LHCN-M2 (cell line): ENCODE data around the gene HEATR3. TPM values are rescaled to one million over a fixed set of nuclear protein-coding genes. Genes with fewer than 3 reads are reported as not detected.
"Not testable (repeated sequence)": the region's sequence is repeated elsewhere in the genome, so short reads cannot be mapped to it uniquely, and the experiment has no call there.

Experiments
- DNase-seq: peaks from one replicate; pipeline ENCODE4 v3.0.0-alpha.2; 2012; ENCODE audit warnings: low read depth
- total RNA-seq: library from RNA; depleted of rRNA; stranded (reverse); fragments of >200 nt; gene quantifications from 2 replicates; pipeline ENCODE4 v1.2.3, GENCODE V29; 2014

Gene HEATR3
- total RNA-seq, 1 experiment from 2014 or later, result 38.6 TPM

GRCh38 chr16:50099957-50100648, 34.3 kb downstream of the HEATR3 start:
- DNase-seq, result no peak

DNA sequence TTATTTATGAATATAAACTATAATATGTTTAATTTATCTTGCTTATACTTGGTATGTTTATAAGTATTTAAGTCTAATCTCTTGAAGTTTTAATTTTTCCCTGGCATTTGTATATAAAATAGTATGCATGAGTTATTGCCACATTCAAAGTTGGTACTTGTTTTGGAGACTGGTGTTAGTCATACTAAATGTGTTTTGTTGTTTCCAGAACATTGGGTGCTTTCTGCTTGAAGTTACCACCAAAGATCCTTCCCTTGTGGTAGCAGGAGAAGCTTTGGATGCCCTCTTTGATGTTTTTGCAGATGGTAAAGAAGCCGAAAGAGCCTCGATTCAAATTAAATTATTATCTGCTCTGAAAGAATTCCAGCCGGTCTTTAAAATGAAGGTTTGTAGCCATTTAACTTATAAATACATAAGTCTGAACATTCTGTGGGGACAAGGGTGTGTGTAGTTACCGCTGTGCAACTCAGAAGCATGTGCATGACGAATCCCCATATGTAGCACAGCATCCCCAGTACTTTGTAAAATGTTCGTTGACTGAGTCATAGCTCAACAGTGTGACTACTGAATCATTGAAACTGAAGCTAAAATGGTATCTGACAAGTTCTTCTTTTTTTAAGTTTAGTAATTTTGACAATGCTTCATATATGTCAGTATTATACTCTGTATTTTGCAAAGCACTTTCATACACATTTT, 36.4 kb downstream of the HEATR3 start:
- DNase-seq, result peak; percentile 69

- peak; percentile 20 for DNase-seq
Measured at GRCh38 chr16:50103764-50104163, 38.0 kb downstream of the HEATR3 start.

DNA sequence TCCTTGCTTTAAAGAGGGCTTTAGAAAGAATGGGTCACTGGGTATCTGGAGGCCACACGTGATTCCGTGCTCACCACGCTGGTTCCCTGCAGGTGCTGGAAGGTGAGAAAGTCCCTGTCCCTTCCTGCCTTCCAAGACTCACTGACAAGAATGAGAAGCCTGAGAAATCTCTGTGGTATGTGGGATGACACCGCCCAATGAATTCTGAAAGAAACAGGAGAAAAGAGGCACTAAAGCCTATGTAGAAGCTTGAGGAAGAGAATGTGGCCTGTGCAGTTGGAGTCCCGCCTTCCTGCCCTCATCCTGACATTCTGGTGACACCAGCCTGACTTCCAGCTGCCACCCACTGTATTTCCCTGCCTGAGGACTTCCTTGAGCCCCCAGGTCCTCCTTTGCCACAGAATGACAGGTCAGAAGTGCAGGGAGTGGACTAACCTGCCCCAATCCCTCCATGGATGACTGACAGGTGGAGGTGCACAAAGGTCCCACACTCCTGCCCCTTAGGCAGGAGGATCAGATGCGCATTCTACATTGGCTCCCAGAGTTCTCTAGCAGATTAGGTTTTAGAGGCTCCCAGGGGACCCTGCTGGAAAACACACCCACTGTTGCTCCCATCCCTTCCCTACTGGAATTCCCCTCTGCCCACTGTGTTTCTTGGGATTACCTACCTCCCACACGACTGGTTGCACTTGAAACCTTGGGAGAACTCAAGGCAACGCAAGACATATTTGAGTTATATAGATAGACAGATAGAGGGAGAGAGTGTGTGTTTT, 48.8 kb downstream of the HEATR3 start:
- DNase-seq, result no peak

DNA sequence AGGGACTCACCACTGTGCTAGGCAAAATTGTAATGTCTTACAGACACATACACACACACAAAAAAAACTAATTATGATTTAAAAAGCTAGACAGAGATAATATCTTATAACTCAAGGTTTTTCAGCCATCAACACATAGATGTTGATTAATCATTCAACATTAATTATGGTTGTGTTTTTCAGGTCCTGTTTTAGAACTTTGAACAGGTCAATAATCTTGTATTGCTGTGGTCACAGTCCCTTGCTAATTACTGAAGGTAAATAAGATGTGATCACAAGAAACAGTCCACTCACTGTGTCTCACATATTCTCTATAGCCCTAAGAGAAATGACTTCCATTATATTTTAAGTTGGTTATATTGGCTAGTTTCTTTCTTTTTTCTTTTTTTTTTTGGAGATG, 54.9 kb downstream of the HEATR3 start:
- DNase-seq, result no peak

DNA sequence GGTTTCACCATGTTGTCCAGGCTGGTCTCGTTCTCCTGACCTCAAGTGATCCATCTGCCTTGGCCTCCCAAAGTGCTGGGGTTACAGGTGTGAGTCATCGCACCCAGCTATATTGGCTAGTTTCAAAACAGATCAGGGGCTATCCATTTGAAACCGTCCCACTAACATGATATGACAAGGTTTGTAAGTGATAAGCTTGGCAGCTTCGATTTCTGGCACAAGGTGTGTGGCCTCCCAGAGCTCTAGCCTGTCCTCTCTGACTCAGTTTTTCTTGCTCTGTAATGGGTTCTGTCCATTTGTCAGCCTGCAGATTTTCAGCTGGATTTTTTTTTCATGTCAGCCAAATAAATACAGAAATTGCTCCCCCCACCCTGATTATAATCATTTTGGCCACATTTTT, 55.5 kb downstream of the HEATR3 start:
- no peak for DNase-seq

GRCh38 chr16:50121721-50122445, 56.1 kb downstream of the HEATR3 start:
- DNase-seq, result no peak

DNA sequence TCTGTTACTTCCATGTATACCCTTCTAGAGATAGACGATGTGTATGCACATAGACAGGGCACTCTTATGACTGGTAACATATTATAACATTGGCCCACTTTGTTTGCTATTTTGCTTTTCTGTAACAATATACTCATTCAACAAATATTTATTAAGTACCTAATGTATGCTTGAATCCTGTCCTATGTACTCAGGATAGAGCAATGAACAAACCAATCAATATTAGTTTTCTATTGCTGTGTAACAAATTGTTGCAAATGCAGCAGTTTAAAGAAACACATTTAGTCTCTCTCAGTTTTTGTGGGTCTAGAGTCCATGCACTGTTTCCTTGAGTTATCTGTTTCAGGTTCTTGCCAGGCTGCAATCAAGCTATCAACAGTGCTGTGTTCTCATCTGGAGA, 57.6 kb downstream of the HEATR3 start:
- no peak for DNase-seq

GRCh38 chr16:50124769-50125168, 59.0 kb downstream of the HEATR3 start:
- no peak for DNase-seq

GRCh38 chr16:50126183-50126582, 60.4 kb downstream of the HEATR3 start:
- no peak for DNase-seq

GRCh38 chr16:50132571-50132970, 66.8 kb downstream of the HEATR3 start:
- not testable (repeated sequence) for DNase-seq

DNA sequence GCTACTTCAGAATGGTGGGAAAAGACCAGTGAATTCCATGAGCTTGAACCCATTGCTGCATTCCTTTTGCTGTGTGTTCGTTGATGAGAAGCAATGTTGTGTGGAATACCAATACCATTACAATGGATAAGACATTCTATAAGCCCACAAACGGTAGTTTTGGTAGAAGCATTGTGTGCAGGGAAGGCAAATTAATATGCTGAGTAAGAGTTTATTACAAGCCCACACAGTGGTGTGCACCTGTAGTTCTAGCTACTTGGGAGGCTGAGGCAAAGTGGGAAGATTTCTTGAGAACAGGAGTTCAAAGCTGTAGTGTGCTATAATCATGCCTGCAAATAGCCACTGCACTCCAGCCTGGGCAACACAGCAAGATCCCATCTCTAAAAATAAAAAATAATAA, 67.4 kb downstream of the HEATR3 start:
- no peak for DNase-seq

DNA sequence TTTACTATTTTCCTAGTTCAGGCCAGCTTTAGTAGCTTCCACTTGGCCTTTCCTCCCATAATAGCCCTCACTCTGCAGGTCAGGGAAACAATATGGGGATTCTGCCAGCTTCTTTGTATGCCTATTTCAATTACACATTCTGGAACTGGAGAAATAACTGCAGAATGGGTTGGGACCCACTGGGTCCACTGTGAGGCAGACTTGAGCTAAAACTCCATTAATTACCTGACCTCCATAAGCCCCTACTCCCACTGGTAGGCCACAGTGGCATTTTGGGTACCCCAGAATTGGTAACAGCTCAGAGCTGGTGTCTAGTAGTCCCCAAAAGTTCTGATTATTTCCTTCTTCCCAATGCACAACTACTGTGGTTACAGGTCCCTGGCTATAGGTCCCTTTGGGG, 70.6 kb downstream of the HEATR3 start:
- no peak for DNase-seq

DNA sequence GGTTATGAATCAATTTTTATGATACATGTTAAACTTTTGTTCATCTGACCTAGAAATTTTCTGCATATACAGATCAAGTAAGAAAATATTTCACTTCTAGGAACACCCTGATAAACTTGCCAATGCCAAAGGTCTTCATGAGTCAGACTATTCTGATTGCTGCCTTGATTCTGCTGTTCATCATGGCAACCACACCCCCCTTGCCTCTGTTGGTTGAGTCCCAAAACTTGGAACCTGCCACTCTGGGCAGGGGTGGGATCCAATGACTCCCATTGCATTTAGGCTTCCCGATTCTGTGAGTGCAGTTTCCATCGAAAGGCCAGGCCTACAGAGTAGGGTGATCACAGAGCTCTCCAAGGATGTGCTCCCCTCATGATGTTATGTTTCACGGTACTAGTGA, 71.5 kb downstream of the HEATR3 start:
- no peak for DNase-seq

DNA sequence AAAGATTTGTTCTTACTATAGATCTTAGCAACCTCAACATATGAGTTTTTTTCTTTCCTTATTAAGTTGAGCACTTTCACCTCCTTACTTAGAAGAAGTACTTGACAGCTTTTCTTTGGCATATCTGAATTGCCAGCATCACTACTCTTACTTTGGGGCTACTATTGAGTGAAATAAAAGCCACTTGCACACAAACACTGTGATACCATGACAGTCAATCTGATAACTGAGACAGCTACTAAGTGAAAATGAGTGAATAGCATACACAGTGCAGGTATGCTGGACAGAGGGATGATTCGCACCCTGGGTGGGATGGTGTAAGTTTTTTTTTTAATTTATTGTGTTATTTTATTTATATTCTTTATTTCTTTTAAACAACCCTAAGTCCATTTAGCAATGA, 73.8 kb downstream of the HEATR3 start:
- DNase-seq, result no peak

DNA sequence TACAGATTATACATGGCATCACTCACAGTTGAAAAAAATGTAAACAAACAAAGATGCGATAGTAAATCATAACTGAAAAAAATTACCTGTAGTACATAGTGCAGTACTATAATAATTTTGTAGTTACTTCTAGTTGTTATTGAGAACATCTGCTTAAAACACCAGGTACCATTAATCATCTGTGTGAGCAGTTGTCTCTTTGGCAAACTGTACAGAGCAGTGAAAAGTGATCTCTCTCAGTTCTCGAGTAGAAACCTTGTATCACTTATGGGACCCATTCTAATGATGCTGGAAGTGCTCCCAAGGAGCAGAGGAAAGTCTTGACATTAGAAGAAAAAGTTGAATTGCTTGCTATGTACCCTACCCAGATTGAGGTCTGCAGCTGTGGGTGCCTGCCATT, 78.4 kb downstream of the HEATR3 start:
- peak; percentile 47 for DNase-seq

DNA sequence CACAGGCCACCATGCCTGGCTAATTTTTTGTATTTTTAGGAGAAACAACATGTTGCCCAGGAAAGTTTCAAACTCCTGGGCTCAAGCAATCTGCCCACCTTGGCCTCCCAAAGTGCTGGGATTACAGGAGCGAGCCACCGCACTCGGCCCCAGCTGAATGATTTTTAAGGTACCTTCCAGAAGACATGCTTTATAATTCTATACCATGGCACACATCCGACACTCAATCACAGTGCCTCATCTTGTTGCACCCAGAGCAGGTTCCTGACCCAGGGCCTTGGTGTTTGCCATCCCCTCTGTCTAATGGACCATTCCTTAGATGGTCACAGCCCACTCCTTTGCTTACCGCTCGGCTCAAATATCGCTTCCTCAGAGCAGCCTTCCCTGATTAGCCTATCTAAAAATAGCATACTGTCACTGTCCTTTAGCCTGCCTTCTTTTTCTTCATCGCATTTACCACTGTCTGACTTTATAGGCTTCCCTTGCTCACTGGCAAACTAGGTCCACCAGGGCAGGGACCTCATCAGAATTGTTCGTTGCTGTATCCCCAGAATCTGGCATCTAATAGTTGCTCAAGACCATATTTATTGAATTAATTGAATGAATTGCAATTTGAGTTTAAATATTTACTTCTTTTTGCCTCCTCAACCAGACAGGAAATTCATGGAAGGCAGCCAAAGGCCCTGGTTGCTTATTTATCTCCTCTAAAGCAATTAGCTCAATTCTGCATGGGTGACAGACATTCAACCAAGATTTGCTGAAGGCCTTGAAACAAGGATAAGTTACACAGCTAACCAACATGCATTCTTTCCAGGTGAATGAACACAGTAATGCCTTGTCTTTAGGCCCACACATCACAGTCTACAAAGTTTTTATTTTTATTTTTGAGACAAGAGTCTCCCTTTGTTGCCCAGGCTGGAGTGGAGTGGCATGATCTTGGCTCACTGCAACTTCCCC, 81.0 kb downstream of the HEATR3 start:
- DNase-seq, result no peak

DNA sequence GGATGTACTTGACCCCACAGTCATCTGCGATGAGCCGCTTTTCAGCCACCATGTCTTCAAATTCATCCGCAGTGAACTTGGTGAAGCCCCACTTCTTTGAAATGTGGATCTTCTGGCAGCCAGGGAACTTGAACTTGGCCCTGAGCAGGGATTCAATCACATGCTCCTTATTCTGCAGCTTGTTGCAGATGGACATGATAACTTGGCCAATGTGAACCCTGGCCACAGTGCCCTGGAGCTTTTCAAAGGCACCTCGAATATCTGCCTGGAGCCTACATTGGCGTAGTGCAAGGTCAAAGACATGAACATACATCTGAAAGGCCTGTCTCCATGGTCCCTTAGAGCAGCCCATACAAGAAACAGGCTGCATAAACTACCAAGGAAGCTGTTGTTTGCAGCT, 85.6 kb downstream of the HEATR3 start:
- DNase-seq, result no peak

DNA sequence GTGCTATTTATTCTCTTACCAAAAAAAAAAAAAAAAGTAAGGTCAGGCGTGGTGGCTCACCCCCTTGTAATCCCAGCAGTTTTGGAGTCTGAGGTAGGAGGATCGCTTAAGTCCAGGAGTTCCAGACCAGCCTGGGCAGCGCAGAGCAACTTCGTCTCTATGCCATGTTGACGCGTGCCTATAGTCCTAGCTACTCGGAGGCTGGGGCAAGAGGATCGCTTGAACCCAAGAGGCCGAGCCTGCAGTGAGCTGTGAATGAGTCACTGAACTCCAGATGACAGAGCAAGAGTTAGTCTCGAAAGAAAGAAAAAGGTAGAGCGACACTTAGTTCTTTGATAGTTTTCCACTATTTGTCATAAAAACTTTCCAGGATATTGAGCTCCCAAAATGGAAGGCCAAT, 86.0 kb downstream of the HEATR3 start:
- no peak for DNase-seq

DNA sequence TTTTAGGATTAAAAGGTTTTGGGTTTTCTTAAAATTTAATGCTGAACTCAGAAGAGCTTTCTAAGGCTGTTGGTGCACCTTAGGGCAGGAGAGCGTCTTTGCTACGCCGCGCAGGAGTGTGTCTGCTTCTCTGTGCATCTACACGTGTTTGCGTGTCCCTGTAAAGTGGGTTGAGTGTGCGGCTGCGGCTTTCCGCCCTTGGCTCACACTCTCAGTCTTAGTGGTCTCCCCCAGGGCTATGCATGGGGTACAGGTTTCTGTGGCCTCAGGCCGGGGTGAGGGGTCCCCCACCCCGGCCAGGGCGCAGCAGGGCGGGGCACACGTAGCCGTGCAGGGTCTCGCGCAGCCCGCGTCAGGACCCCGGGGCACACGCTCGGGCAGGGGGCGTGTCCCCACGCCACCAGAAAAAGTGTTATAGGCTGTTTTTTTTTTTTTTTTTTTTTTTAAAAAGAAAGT, 86.6 kb downstream of the HEATR3 start:
- DNase-seq, result no peak
